Measurements from ENCODE around the gene ABHD12.

ABHD12 gene

GRCh38 chr20:25253606-25254275 lies 136.9 kb downstream of the ABHD12 start:
- no peak for FAIRE-seq

GRCh38 chr20:25252686-25253421 lies 137.8 kb downstream of the ABHD12 start:
- FAIRE-seq = no peak

- FAIRE-seq = no peak
Measured at GRCh38 chr20:25252230-25252651, 138.4 kb downstream of the ABHD12 start.

GRCh38 chr20:25251558-25251957 lies 139.1 kb downstream of the ABHD12 start:
- FAIRE-seq = no peak

GRCh38 chr20:25251019-25251418 lies 139.6 kb downstream of the ABHD12 start:
- no peak for FAIRE-seq

GRCh38 chr20:25250508-25250907 lies 140.1 kb downstream of the ABHD12 start:
- no peak for FAIRE-seq
